ENCODE data around the gene LARP4B.

- TF ChIP-seq CTCF (IDR thresholded peaks at IDR 0.05) = no peak
- no peak for TF ChIP-seq POLR2A (IDR thresholded peaks at IDR 0.05)
These were observed 123.5 kb downstream of the LARP4B start for GRCh38 chr10:807958-808353.
